GM18505 (cell line): Measurements from ENCODE around the gene IP6K2.

Experiments used
- ATAC-seq: cut with Tn5 transposase; IDR thresholded peaks from one replicate; pipeline ENCODE4 v1.9.1; 2021; ENCODE audit not compliant: unreplicated experiment
- POLR2A ChIP-seq: IDR thresholded peaks from 4 replicates; pipeline ENCODE4 v1.6.1; 2011; ENCODE audit warnings: borderline replicate concordance; ENCODE audit not compliant: insufficient read depth, insufficient read length; ENCODE audit errors: extremely low read depth

Gene IP6K2

GRCh38 chr3:48681541-48681880 lies 35.5 kb downstream of the IP6K2 start:
- TF ChIP-seq POLR2A: no peak

DNA sequence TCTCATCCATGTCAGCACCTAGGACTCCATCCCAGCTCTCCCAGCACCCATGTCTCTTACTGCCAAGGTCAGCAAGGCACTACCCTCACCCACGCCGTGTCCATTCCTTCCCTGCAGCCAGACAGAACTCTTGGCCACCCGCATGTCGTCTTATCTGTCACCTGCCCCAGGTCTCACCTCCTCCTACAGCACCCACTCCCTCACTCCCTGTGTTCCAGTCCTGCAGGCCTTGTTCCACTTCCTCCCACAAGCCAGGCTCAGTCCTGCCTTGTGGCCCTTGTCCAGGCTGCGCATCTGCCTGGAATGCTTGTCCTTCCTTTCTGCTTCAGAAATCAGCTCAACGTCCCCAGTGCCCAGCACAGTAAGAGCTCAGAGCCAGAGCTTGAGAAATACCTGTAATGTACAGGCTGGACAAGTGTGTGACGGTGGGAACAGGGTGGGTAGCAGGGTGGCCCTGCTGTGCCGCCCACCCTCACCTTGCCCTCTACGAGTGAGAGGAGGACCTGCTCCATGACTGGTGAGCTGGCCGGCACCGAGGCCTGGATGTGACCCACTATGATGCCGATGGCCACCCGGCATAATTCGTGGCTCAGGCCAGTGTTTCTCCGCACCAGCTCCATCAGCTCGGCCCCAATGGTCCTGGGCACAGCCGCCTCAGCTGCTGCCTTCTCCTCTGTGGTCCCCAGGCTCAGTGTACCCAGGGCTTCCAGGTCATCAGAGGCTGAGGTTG lies 36.0 kb downstream of the IP6K2 start:
- no peak for ATAC-seq
- TF ChIP-seq POLR2A: no peak

More at GRCh38 chr3:48681541-48681880, 35.5 kb downstream of the IP6K2 start:
- no peak for ATAC-seq

GRCh38 chr3:48679411-48680391 lies 37.3 kb downstream of the IP6K2 start:
- TF ChIP-seq POLR2A: no peak
- no peak for ATAC-seq

DNA sequence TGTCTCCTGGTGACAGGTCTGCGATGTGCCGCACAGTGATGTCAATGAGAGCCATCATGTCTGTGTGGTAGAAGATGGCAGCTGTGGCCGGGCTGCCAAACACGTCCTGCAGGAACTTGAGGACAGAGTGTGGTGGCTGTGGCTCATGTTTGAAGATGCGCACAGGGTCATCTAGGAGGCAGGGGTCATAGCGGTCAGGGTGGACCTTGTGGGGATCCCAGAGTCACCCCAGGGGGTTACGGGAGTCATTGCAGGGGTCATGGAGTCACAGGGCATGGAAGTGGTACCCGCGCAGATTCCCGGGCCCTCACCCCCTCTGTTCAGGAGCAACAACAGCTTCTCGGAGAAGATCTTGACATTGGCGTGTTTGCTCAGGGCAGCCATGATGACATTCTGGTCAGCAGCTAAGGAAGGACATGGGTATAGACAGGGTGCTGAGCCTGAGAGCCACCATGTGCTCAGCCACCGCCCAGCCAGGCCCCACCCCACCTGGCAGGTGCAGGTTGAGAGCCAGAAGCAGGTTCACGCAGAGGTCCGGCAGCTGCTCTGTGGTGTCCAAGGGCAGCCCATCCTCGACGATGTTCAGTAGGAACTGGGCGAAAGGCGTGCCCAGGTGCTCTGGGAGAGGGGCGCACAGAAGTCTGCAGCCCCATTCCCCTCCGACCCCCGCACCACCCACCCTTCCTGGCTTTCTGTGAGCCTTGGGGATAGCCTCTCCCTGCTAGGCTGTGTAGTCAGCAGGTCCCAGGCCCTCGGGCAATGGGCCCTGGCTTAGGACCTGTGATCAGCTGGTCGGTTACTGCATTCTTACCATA lies 38.2 kb downstream of the IP6K2 start:
- no peak for TF ChIP-seq POLR2A
- no peak for ATAC-seq

DNA sequence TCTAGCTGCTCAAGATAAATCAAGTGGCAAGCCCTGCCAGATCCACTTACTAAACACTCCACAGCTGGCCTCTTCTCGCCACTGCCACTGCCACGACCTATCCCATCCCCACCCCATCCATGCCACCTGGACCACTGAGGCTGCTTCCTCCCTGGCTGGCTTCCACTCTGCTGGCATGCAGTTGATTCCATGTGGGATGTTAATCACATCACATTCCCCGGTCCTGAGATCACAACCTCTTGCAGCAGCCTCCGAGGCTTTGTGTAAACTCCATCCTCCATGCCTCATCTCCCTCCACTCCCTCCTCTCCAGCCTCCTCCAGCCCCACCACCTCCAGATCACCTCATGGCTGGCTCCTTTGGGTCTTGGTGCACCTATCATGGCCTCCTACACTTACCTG lies 39.0 kb downstream of the IP6K2 start:
- ATAC-seq: no peak

GRCh38 chr3:48674505-48674904 lies 42.5 kb downstream of the IP6K2 start:
- ATAC-seq: no peak
- TF ChIP-seq POLR2A: no peak

More for the DNA sequence above, 39.0 kb downstream of the IP6K2 start:
- TF ChIP-seq POLR2A: no peak

DNA sequence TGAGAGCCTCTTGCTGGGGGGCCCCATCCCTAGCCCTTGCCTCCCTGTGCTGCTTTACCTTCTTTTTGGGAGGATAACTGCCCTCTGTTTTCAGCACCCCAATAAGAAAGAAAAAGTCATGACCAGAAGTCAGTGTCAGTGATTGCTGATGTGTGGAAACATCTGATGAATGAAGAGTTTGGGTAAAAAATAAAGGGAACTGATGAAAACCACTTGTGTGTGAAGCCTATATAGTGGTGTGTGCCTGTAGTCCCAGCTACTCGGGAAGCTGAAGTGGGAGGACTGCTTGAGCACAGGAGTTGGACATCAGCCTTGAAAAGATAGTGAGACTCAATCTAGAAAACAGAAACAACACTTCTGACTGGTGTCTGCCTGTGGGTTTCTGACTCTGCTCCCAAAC lies 44.5 kb downstream of the IP6K2 start:
- no peak for TF ChIP-seq POLR2A
- no peak for ATAC-seq

DNA sequence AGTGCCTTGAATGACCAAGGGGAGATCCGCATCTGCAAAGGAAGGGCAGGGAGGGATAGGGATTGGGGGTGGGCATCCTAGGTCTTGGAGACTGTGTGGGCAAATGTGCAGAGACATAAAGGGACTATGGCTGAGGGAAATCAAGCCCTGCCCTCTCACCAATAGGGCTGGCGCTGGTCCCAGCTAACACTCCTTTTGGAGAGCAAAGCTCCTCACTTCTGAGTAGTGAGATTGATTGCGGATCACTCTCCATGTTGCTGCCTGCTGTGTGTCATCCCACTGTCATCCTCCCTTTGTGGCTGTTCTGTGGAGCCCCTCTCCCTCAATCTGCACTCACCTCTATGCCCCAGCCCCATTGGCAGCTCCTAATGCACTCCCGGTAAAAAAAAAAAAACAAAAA lies 52.1 kb downstream of the IP6K2 start:
- ATAC-seq: no peak
- TF ChIP-seq POLR2A: no peak

DNA sequence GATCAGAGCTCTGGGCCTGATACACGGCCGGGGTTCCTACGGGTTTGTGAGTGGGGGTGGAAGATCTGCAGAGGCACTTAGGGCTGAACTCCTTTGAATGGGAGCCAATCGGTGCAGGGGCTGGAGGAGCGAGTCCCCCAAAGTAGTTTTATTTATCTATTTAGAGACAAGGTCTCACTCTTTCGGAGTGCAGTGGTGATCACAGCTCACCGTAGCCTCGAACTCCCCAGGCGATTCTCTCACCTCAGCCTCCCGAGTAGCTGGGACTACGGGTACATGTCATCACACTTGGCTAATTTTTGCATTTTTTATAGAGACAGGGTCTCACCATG lies 52.7 kb downstream of the IP6K2 start:
- no peak for ATAC-seq
- no peak for TF ChIP-seq POLR2A

- peak; percentile 72 for ATAC-seq
- peak; percentile 72 for TF ChIP-seq POLR2A
These were observed 53.3 kb downstream of the IP6K2 start for GRCh38 chr3:48663489-48664312.

DNA sequence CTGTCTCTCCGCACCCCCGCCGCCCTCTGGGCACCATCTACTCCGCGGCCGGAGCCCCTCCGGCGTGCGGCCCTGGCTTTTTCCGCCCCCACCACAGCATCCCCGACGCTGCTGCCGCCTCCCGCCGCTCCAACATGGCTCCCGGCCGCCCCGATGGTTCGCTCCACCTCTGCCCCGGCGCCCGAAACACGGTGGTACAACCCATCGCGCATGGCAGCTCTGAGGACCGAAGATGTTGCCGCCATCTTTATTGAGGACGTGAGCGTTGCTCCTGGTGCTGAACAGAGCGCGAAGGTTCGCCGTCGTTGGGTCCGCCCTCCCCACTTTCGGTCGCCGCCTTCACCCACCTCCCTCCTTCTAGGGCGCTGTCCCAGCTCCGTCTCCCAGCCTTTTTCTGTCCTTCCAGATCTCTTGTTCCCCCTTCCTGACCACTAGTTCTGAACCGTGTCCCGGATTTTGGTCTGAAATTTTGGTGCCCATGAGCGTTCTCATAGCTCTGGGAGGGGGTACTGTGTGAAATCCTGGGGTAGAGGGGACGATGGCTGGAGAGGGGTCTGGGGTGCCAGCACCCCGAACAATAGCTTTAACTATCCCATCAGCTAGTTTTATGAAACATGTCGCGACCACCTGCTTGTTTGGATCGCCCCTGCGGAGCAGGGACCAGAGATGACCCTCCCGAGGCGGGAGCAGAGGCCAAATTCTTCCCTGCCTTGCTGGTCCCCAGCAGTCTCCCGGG lies 54.1 kb downstream of the IP6K2 start, which contains the start of gene CELSR3:
Gene CELSR3 (minus strand): TSS at position 134 of the 736 bp plus-strand sequence. CDS start 252 bp downstream, outside the sequence.
- TF ChIP-seq POLR2A: peak; percentile 35
- ATAC-seq: no peak
